HEK293T (cell line): ENCODE results near the gene SERHL2.

ENCODE experiments used
- CTCF ChIA-PET: fragments of 350-600 bp; formaldehyde crosslinking; extraction: SDS; loops from one replicate; lab custom pipeline; 2021; ENCODE audit warnings: antibody characterized with exemption, inconsistent platforms; lab: Yijun Ruan, JAX
- POLR2A ChIA-PET: fragments of 350-600 bp; formaldehyde crosslinking; extraction: SDS; loops from one replicate; lab custom pipeline; 2020; ENCODE audit warnings: antibody characterized with exemption, inconsistent platforms; lab: Yijun Ruan, JAX
- DNase-seq: peaks from one replicate; pipeline ENCODE4 v3.0.0; 2012; ENCODE audit warnings: mixed read lengths; ENCODE audit errors: extremely low spot score
- ARNT ChIP-seq: fragments of 450-650 bp; IDR thresholded peaks from 2 replicates; pipeline ENCODE4 v1.6.1; 2017; ENCODE audit warnings: mild to moderate bottlenecking
- BHLHE40 ChIP-seq: fragments of 450-650 bp; IDR thresholded peaks from 2 replicates; pipeline ENCODE4 v1.6.1; 2016; ENCODE audit warnings: mild to moderate bottlenecking, moderate library complexity, borderline replicate concordance
- CTBP1 ChIP-seq: fragments of 450-650 bp; IDR thresholded peaks from 2 replicates; pipeline ENCODE4 v1.6.1; 2016; ENCODE audit warnings: borderline replicate concordance
- ELF4 ChIP-seq: fragments of 450-650 bp; IDR thresholded peaks from 2 replicates; pipeline ENCODE4 v1.6.1; 2017; ENCODE audit warnings: antibody characterized with exemption
- FOXA1 ChIP-seq: fragments of 450-650 bp; IDR thresholded peaks from 2 replicates; pipeline ENCODE4 v1.6.1; 2016; ENCODE audit warnings: mild to moderate bottlenecking
- FOXK2 ChIP-seq: fragments of 450-650 bp; IDR thresholded peaks from 2 replicates; pipeline ENCODE4 v1.6.1; 2016; ENCODE audit warnings: mild to moderate bottlenecking
- FOXM1 ChIP-seq: fragments of 450-650 bp; IDR thresholded peaks from 2 replicates; pipeline ENCODE4 v1.6.1; 2017; ENCODE audit warnings: mild to moderate bottlenecking, borderline replicate concordance
- HDGF ChIP-seq: fragments of 450-650 bp; IDR thresholded peaks from 2 replicates; pipeline ENCODE4 v1.6.1; 2017; ENCODE audit warnings: antibody characterized with exemption, borderline replicate concordance
- L3MBTL2 ChIP-seq: fragments of 450-650 bp; conservative IDR thresholded peaks from 2 replicates; pipeline ENCODE4 v1.6.1; 2016; ENCODE audit warnings: mild to moderate bottlenecking
- LEF1 ChIP-seq: fragments of 450-650 bp; IDR thresholded peaks from 2 replicates; pipeline ENCODE4 v1.6.1; 2017; ENCODE audit warnings: mild to moderate bottlenecking, borderline replicate concordance
- NFRKB ChIP-seq: fragments of 450-650 bp; IDR thresholded peaks from 2 replicates; pipeline ENCODE4 v1.6.1; 2016; ENCODE audit warnings: mild to moderate bottlenecking, moderate library complexity
- PKNOX1 ChIP-seq: fragments of 450-650 bp; IDR thresholded peaks from 2 replicates; pipeline ENCODE4 v1.6.1; 2016
- SP1 ChIP-seq: fragments of 450-650 bp; IDR thresholded peaks from 2 replicates; pipeline ENCODE4 v1.6.1; 2017
- SUZ12 ChIP-seq: fragments of 450-650 bp; IDR thresholded peaks from 2 replicates; pipeline ENCODE4 v1.6.1; 2016; ENCODE audit warnings: mild to moderate bottlenecking
- TARDBP ChIP-seq: fragments of 450-650 bp; IDR thresholded peaks from 2 replicates; pipeline ENCODE4 v1.6.1; 2016
- ZNF384 ChIP-seq: fragments of 450-650 bp; IDR thresholded peaks from 2 replicates; pipeline ENCODE4 v1.6.1; 2016

The SERHL2 gene

GRCh38 chr22:42585096-42585495 is 31.3 kb downstream of the SERHL2 start:
- ChIA-PET CTCF (interaction anchor here (0.9 kb wide), 1 partner anchor 10 kb away, joined by 4 read pairs; no protein-coding TSS in a partner anchor), POLR2A (interaction anchor here (0.8 to 1.7 kb wide), 2 partner anchors 26 to 30 kb away, joined by 3 to 9 read pairs; partner anchors contain the start of gene POLDIP3)
- DNase-seq: no peak
- no peak for TF ChIP-seq NFRKB
- no peak for TF ChIP-seq PKNOX1
- TF ChIP-seq L3MBTL2: no peak
- TF ChIP-seq SP1: no peak
- TF ChIP-seq LEF1: no peak

- POLR2A ChIA-PET: interaction anchor here (1.7 kb wide), 1 partner anchor 29 kb away, joined by 9 read pairs; the partner anchor contains the start of gene POLDIP3
- CTCF ChIA-PET: no interaction called here
- no peak for TF ChIP-seq ARNT
- TF ChIP-seq ELF4: no peak
- TF ChIP-seq HDGF: no peak
- TF ChIP-seq ZNF384: no peak
- TF ChIP-seq SP1: no peak
- no peak for TF ChIP-seq PKNOX1
- no peak for TF ChIP-seq FOXM1
- no peak for TF ChIP-seq TARDBP
- TF ChIP-seq LEF1: no peak
- TF ChIP-seq FOXK2: no peak
Measured at GRCh38 chr22:42586381-42586780, 32.6 kb downstream of the SERHL2 start.

GRCh38 chr22:42587588-42588175 is 33.9 kb downstream of the SERHL2 start:
- TF ChIP-seq HDGF (no peak), SUZ12 (no peak), L3MBTL2 (no peak), ZNF384 (no peak)
- no peak for DNase-seq
- POLR2A ChIA-PET: no interaction called here
- CTCF ChIA-PET: no interaction called here

More at GRCh38 chr22:42586381-42586780, 32.6 kb downstream of the SERHL2 start:
- DNase-seq: no peak

- TF ChIP-seq TARDBP (no peak), NFRKB (no peak), ZNF384 (no peak), LEF1 (no peak), SUZ12 (no peak), FOXM1 (no peak), PKNOX1 (no peak), ARNT (no peak), ELF4 (no peak), FOXA1 (no peak), SP1 (no peak), CTBP1 (no peak), L3MBTL2 (no peak), BHLHE40 (no peak), HDGF (no peak), FOXK2 (no peak)
- ChIA-PET POLR2A (interaction anchor here (1.5 kb wide), 1 partner anchor 23 kb away, joined by 4 read pairs; the partner anchor contains the start of gene POLDIP3), CTCF (no interaction called here)
- DNase-seq: no peak
Measured at GRCh38 chr22:42591987-42592386, 38.2 kb downstream of the SERHL2 start.

- no peak for DNase-seq
- ChIA-PET POLR2A (interaction anchor here (4.7 kb wide), 1 partner anchor 19 kb away, joined by 20 read pairs; the partner anchor contains the start of gene POLDIP3), CTCF (interaction anchor here (1.3 to 1.8 kb wide), 2 partner anchors 10 to 13 kb away, joined by 3 to 4 read pairs; no protein-coding TSS in a partner anchor)
- no peak for TF ChIP-seq ELF4
- TF ChIP-seq ARNT: no peak
- no peak for TF ChIP-seq FOXM1
- no peak for TF ChIP-seq FOXA1
- TF ChIP-seq L3MBTL2: no peak
- TF ChIP-seq TARDBP: no peak
- no peak for TF ChIP-seq HDGF
- no peak for TF ChIP-seq SUZ12
- no peak for TF ChIP-seq SP1
- no peak for TF ChIP-seq NFRKB
- TF ChIP-seq FOXK2: no peak
- TF ChIP-seq BHLHE40: no peak
- TF ChIP-seq CTBP1: no peak
- TF ChIP-seq ZNF384: no peak
- no peak for TF ChIP-seq LEF1
- no peak for TF ChIP-seq PKNOX1
Measured at GRCh38 chr22:42595434-42595833, 41.7 kb downstream of the SERHL2 start.

- no peak for DNase-seq
- ChIA-PET POLR2A (interaction anchor here (4.7 kb wide), 1 partner anchor 19 kb away, joined by 20 read pairs; the partner anchor contains the start of gene POLDIP3), CTCF (interaction anchor here (1.3 to 1.8 kb wide), 2 partner anchors 11 to 14 kb away, joined by 3 to 4 read pairs; no protein-coding TSS in a partner anchor)
- TF ChIP-seq ZNF384: no peak
- no peak for TF ChIP-seq PKNOX1
- TF ChIP-seq ARNT: no peak
- TF ChIP-seq FOXA1: no peak
- TF ChIP-seq BHLHE40: no peak
- no peak for TF ChIP-seq FOXK2
- no peak for TF ChIP-seq CTBP1
- TF ChIP-seq NFRKB: no peak
- TF ChIP-seq SUZ12: no peak
Measured at GRCh38 chr22:42596336-42596735, 42.6 kb downstream of the SERHL2 start.
